ENCODE measurements around the gene BRD3OS.

BRD3OS gene

DNA sequence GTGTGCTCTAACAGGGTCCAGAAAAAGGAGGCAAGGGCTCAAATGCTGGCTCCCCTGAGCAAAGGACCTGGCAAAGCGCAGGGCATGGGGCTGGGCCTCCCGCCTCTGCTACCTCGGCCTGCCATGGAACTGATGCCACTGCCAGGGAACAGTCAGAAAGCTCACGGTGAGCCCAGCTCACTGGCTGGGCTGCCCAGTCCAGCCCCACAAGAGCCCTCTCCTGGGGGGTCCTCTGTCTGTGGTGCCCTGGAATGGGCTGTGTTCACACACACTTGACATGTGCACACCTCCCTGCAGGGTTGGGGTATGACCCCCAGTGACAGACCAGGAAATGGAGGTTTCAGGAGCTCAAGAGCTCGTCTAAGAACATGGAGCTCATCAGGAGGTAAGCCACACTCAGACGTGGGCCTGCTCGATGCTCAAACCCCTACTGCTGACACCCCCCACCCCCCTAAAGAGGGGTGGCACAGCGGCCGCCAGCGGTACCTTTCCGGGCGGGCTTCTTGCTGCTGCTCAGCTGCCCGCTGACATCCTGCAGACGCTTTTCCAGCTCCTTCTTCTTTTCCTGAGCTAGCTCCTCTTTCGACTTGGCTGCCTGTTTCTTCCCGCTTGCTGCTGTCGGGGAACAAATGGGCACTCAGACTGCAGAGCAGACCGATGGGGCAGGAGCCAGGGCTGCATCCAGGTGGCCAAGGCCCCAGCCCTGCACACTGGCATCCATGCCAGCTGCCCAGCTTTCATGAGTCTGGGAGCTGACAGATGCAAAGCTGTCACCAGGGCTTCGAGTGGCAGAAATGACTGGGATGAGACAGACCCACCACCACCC, 9.1 kb downstream of the BRD3OS start:
- no peak for DNase-seq (ENCODE audit: low read depth)

GRCh38 chr9:134035041-134036039, 10.1 kb downstream of the BRD3OS start:
- no peak for DNase-seq (ENCODE audit: low read depth)

- DNase-seq (ENCODE audit: low read depth): no peak
Observed at GRCh38 chr9:134036130-134036529, 10.8 kb downstream of the BRD3OS start.

DNA sequence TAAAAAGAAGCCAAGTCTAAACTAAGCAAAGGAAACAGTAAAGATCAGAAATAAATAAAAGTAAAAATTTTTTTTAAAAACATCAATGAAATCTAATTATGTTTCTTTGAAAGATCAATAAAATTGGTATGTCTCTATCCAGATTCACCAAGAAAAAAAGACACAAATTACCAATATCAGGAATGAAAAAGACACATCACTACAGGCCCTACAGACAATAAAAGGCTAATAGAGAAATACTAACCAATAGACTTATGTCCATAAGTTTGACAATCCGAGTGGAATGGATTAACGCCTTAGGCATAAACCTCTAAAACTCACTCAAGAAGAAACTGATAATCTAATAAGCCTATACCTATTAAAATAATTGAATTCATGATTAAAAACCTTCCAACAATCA, 12.4 kb downstream of the BRD3OS start:
- DNase-seq (ENCODE audit: low read depth): no peak

DNA sequence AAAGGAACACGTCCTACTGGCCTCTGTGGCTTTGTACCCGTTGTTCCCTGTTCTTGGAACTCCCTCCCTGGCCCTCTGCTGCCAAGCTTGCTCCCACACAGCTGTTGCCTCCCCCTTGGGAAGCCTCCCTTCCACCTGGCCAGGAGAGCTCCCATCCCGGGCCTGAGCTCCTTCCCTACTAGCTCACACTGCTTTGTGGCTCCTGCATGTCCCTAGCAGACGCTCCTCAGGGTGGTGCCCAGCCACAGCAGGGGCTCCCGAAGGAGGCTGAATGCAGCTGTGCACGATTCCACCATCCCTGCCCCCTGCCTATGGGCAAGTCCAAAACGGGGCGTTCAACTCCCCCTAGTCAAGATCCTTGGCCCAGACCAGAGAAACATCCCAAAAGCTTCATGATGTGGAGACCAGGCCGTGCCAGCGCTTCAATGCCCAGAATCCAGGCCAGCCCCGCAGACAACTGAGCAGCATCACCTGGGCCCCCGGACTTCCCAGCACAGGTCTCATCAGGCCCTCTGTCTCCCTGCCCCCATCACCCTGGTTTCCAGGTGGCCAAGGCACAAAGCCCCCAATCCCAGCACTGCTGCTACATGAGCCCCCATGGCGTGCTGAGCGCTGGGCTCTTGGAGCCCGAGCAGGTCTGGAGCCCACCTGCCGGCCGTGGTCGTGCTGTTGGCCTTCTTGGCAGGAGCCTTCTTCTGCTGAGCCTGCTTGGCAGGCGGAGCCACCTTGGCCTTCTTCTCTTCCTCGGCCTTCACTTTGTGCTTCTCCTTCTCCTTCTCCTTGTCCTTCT, 14.3 kb downstream of the BRD3OS start:
- DNase-seq (ENCODE audit: low read depth): no peak

GRCh38 chr9:134040176-134040565, 14.9 kb downstream of the BRD3OS start:
- DNase-seq (ENCODE audit: low read depth): no peak

DNA sequence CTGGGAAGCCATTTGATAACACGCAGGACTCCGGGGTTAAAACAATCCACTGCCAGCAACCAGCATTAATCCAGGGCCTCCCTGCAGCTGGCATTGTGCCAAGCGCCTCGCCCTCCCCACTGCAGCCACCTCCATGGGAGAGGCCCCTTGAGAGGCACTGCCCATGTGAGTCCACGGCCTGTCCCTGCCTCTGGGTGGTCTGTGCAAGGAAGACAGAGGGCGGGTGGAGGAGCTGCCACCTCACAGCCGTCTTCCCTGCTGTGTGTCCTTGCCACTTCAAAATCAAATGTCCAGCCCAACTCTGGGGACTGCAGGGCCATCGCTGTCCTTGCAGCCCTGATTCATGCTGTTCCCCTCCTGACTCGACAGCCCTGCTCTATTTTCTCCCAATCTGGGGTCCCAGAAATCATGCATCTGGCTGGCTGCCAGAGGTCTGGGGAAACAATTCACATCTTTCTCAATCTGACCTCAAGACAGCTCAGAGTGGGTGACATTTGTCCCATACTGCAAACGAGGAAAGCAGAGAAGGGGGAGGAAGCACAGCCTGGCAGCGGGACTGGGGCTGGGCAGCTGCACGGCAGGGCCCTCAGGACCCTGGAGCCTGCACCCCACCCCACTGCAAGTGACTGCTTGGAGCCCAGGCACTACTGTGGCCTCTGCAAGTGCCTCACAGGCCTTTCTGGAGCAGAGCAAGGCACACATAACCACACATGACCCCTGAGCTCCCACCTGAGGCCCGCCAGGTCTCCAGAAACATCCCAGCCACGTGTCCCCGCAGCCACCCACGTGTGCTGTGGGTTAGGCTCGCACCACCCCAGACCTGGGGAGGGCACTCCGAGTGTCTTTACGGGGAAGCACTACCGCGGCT, 15.7 kb downstream of the BRD3OS start:
- no peak for DNase-seq (ENCODE audit: low read depth)

DNA sequence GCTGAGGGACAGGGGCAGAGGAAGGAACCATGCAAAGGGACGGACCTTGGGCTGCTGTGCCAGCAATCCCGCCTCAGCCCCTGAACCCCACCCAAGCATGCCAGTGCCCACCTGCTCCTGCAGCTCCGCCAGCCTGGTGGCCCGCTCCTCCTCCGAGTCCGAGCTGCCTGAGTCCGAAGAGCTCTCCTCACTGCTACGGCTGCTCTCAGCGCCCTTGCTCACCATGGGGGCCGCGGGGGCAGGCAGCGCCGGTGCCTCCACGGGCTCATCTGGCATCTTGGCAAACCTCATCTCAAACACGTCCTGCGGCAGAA, 16.3 kb downstream of the BRD3OS start:
- no peak for DNase-seq (ENCODE audit: low read depth)

GRCh38 chr9:134043531-134043988, 18.3 kb downstream of the BRD3OS start:
- DNase-seq (ENCODE audit: low read depth): no peak

GRCh38 chr9:134044944-134045343, 19.7 kb downstream of the BRD3OS start:
- no peak for DNase-seq (ENCODE audit: low read depth)

- DNase-seq (ENCODE audit: low read depth): no peak
Observed at GRCh38 chr9:134045841-134046544, 20.7 kb downstream of the BRD3OS start.

DNA sequence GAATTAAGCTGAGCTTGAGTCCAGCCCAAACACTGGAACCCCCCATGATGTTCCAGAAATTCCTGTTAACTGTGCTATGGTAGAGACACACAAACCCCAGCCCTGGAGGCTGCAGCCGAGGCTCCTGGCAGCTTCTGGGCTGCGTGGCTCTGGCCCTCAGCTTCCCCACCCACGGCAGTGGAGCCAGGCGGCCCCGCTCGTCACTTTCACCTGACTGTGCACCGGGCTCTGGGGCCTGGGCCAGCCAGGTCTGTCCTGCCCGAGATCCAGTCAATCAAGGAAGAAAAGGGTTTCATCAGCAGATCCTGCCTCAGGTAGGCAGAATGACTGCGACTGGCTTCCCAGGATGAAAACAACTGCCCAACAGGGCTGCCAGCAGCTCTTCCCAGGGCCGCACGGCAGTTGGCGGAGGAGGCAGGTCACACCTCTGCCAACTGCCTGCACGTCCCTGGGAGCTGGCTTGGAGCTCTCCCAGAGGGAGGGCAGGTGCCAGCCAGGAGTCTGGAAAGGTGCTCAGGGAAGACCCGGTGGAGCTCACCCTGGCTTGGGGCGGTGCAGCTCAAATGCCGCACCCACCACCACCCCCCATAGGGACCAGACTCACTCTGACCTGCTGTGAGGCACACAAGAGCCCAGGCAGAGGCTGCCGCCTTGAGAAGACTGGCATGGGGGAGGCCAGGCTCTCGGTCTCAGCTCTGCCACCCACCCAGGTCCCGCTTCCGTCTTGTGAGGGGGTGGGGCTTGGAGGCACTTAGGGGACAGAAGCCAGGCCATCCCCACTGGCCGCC, 21.8 kb downstream of the BRD3OS start:
- no peak for DNase-seq (ENCODE audit: low read depth)

DNA sequence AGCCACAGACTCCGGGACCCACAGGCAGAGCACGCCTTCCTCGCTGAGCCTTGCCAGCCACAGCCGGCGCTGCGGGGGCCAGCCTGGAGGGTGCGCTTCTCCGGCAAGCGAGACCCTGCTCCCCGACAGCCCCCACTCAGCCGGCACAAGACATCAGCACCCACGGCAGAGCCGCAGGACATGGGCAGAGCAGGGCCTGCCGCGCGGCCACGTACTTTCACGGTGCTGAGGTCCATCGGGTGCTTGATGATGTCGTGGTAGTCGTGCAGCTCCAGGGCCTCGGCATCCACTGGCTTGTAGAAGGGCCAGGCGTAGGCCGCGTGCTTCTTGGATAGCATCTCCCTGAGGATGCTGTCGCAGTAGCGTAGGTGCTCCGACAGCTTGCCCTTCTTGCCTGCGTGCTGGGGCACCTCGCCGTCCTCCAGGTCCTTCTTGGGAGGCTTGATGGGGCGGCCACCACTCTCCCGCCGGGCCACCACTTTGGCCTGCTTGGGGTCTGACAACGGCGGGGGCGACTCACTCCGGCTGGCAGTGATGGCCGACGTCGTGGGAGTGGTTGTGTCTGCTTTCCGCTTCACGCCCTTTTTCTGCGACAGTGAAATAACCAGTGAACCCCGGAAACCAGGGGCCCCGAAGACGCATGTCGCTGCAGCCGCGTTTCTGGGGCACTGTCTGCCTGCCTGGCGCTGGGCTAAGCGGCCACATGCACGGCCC, 22.7 kb downstream of the BRD3OS start:
- no peak for DNase-seq (ENCODE audit: low read depth)

- DNase-seq (ENCODE audit: low read depth): no peak
Observed at GRCh38 chr9:134048582-134048968, 23.3 kb downstream of the BRD3OS start.

DNA sequence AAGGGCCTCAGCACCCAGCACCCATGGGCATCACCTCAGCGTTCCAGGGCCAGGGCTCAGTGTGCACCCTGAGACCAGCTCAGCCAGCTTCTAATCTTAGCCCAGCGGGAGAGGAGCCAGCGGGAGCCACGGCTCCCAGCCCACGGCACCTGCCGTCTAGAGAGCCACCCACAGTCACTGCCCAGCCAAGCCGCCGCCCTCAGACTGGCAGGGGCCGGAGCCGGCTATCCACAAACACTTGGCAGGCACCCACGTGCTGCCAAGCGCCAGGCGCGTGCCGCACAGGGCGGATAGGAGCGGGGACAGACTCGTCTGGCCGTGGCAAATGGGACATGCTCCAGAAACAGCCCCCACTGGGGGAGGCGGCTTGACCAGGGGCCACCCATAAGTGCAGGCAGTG, 24.0 kb downstream of the BRD3OS start:
- no peak for DNase-seq (ENCODE audit: low read depth)

GRCh38 chr9:134049772-134050588, 24.7 kb downstream of the BRD3OS start:
- DNase-seq (ENCODE audit: low read depth): no peak

DNA sequence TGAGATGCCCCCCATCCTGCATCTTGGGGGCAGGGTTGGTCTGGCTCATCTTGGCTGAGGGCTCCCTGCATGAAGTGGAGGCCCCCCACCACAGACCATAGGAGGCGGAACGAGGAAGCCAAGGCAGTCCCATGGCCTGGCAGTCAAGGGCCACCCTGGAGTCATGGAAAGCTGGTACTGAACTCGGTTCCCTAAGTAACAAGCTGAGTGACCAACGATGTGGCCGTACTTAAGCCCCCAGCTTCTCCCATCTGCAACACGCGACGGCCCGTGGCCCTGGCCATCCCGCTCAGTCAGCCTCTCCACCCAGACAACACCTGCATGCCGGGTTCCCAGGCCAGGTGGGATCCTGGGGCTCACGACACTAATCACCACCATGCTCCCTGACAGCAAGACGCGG, 25.4 kb downstream of the BRD3OS start:
- no peak for DNase-seq (ENCODE audit: low read depth)

- DNase-seq (ENCODE audit: low read depth): no peak
Observed at GRCh38 chr9:134051319-134051718, 26.0 kb downstream of the BRD3OS start.

Measured in fibroblast of the conjunctiva (primary cell).